GM06990 (cell line): ENCODE results near the gene SLC9A8.
A peak's percentile ranks its signal among the peaks of the same experiment; 100 is the strongest.
"Not testable (repeated sequence)": the region's sequence is repeated elsewhere in the genome, so short reads cannot be mapped to it uniquely, and the experiment has no call there.

Source experiments
- DNase-seq: peaks from one replicate; pipeline ENCODE4 v3.0.0-alpha.2; 2011; ENCODE audit not compliant: insufficient read length; ENCODE audit errors: extremely low read depth
- H3K27me3 ChIP-seq: replicated peaks from 2 replicates; pipeline ENCODE4 v1.6.0; 2011; ENCODE audit warnings: low read length; ENCODE audit not compliant: control insufficient read depth, insufficient read depth
- H3K36me3 ChIP-seq: 2 replicates; pipeline ENCODE4 v1.5.1; 2011; ENCODE audit warnings: low read length; ENCODE audit not compliant: control insufficient read depth, insufficient read depth
- H3K4me3 ChIP-seq: replicated peaks from 2 replicates; pipeline ENCODE4 v1.5.1; 2011; ENCODE audit warnings: low read depth, mild to moderate bottlenecking, control low read depth, low read length
- TF ChIP-seq, protein P1 (sequence below): IDR thresholded peaks from 2 replicates; pipeline ENCODE4 v1.5.1; 2011; ENCODE audit warnings: low read length, control low read depth, mild to moderate bottlenecking, inconsistent platforms; ENCODE audit not compliant: insufficient read depth, poor library complexity, severe bottlenecking

Gene SLC9A8

DNA sequence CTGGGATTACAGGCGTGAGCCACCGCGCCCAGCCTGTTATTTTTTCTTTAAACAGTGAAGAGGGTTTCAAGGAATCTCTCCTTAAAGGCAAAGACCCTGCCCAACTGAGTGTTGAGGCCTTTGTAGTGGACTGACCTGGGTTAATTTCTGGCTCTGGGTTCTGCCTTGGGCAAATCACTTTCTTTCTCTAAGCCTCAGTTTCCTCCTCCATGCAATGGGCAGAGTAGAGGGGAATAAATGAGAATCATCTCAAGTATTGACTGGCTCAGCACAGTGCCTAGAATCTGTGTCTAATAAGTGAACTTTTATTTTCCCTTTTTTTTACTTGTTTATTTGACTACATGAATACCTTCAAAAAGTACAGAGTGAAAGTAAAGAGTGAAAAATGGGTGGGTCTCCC lies 31.0 kb upstream of the SLC9A8 start:
- TF ChIP-seq, protein P1, sequence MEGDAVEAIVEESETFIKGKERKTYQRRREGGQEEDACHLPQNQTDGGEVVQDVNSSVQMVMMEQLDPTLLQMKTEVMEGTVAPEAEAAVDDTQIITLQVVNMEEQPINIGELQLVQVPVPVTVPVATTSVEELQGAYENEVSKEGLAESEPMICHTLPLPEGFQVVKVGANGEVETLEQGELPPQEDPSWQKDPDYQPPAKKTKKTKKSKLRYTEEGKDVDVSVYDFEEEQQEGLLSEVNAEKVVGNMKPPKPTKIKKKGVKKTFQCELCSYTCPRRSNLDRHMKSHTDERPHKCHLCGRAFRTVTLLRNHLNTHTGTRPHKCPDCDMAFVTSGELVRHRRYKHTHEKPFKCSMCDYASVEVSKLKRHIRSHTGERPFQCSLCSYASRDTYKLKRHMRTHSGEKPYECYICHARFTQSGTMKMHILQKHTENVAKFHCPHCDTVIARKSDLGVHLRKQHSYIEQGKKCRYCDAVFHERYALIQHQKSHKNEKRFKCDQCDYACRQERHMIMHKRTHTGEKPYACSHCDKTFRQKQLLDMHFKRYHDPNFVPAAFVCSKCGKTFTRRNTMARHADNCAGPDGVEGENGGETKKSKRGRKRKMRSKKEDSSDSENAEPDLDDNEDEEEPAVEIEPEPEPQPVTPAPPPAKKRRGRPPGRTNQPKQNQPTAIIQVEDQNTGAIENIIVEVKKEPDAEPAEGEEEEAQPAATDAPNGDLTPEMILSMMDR: no peak
- no peak for DNase-seq
- H3K4me3 ChIP-seq: no peak overlapping the region
- no peaks in the 10 kb centered on the region for H3K36me3 ChIP-seq
- H3K27me3 ChIP-seq: no peaks in the 10 kb centered on the region

DNA sequence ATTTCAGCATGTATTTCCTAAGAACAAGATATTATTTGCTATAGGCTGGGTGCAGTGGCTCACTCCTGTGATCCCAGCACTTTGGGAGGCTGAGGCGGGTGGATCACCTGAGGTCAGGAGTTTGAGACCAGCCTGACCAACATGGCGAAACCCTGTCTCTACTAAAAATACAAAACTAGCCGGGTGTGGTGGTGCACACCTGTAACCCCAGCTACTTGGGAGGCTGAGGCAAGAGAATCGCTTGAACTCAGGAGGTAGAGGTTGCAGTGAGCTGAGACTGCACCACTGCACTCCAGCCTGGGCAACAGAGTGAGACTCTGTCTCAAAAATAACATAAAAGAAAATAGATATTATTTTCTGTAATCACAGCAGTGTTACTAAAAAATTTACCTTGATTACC lies 30.2 kb upstream of the SLC9A8 start:
- H3K27me3 ChIP-seq, DNase-seq, H3K4me3 ChIP-seq, H3K36me3 ChIP-seq: not testable (repeated sequence)

DNA sequence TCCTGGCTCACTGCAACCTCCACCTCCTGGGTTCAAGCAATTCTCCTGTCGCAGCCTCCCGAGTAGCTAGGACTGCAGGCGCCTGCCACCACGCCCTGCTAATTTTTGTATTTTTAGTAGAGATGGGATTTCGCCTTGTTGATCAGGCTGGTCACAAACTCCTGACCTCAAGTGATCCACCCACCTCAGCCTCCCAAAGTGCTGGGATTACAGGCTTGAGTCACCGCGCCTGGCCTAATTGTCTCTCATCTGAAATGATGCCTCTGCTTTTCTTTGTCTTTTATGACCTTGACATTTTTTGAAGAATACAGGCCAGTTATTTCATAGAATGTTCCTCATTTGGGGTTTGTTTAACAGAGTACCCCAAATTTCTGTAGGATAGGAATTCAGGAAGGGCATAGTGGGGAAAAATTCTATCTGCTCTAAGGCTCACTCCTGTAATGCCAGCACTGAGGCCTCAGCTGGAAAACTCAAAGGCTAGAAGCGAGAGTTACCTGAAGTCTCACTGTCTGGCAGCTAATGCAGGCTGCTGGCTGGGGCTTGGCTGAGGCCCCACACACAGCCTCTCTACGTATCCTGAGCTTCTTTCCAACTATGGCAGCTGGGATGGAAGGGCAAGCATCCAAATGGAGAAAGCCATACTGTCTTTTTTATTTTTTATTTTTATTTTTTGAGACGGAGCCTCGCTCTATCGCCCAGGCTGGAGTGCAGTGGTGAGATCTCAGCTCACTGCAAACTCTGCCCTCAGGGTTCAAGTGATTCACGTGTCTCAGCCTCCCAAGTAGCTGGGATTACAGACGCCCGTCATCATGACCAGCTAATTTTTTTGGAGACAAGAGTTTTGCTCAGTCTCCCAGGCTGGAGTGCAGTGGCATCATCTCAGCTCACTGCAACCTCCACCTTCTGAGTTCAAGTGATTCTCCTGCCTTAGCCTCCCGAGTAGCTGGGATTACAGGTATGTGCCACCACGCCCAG lies 29.3 kb upstream of the SLC9A8 start:
- H3K27me3 ChIP-seq, H3K4me3 ChIP-seq, H3K36me3 ChIP-seq, DNase-seq: not testable (repeated sequence)

DNA sequence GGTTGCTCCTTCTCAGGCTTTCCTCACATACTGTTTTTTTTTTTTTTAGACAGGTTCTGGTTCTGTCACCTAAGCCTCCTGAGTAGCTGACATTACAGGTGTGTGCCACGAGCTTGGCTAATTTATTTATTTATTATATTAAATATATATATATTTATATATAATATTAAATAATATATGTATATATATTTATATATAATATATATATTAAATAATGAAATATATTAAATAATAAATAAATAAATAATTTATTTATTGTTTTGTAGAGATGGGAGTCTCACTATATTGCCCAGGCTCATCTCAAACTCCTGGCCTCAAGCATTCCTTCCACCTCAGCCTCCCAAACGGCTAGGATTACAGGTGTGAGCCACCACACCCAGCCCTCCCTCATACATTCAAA lies 28.3 kb upstream of the SLC9A8 start:
- no peak overlapping the region for H3K4me3 ChIP-seq
- DNase-seq: no peak
- TF ChIP-seq, protein P1: no peak
- H3K36me3 ChIP-seq: no peaks in the 10 kb centered on the region
- no peaks in the 10 kb centered on the region for H3K27me3 ChIP-seq

DNA sequence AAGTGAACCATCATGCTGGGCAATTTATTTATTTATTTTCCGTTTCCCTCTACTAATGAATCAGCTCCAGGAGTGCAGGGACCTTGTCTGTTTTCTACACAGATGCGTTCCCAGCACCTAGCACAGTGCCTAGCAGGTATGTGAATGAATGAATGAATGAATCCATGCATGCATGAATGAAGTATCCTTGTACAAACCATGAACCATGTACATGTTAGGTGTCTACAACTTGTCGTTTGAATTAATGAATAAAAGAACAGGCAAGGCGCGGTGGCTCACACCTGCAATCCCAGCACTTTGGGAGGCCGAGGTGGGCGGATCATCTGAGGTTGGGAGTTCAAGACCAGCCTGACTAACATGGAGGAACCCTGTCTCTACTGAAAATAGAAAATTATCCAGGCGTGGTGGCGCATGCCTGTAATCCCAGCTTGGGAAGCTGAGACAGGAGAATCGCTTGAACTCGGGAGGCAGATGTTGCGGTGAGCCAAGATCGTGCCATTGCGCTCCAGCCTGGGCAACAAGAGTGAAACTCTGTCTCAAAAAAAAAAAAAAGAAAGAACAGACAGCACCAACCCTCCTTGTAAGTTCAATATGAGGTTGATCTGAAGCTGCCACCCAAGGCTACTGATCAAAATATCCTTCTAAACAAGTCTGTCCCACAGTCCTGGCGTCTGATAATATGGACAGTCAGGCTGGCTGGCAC lies 27.3 kb upstream of the SLC9A8 start:
- Histone ChIP-seq H3K36me3 (no peaks in the 10 kb centered on the region), H3K4me3 (no peak overlapping the region; the same call in 1 of the 2 replicates), H3K27me3 (no peaks in the 10 kb centered on the region)
- no peak for DNase-seq
- TF ChIP-seq, protein P1: no peak

DNA sequence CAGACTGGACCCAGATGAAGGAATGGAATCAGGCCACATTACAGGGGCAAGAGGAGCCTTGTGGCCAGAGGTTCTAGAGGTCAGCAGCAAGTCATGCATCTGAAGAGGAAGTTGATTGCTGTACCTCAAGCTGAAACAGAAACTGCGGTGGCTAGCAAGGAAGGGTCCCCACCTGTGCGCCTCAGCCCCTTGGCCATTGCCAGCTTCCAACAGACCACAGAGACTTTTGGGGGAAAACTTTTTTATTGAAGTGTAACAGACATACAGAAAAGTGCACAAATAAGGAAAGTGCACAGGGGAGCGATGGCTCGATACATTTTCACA lies 26.8 kb upstream of the SLC9A8 start:
- TF ChIP-seq, protein P1: no peak
- Histone ChIP-seq H3K4me3 (peak overlapping the region; percentile 55), H3K36me3 (no peaks in the 10 kb centered on the region), H3K27me3 (no peaks in the 10 kb centered on the region)
- peak; percentile 73 for DNase-seq
